Dermis microvascular lymphatic vessel endothelial cell (primary cell): Measurements from ENCODE around the gene BRPF3. TPM values are rescaled to one million over a fixed set of nuclear protein-coding genes. Genes with fewer than 3 reads are reported as not detected.

Source experiments
- DNase-seq, 2 donors: peaks; one replicate each; pipeline versions ENCODE4 v3.0.0 to v3.0.0-alpha.2; 2010; ENCODE audit warnings: low read depth in 2 of 2
- total RNA-seq: library from RNA; depleted of rRNA; stranded (reverse); fragments of >200 nt; gene quantifications from 2 replicates; pipeline ENCODE4 v1.2.1, GENCODE V29; 2014

The BRPF3 gene
- total RNA-seq, 1 donor from 2014 or later: 5.1 TPM

- no peak for DNase-seq
Measured at GRCh38 chr6:36268478-36269275, 72.1 kb downstream of the BRPF3 start.

- DNase-seq: no peak
Measured at GRCh38 chr6:36269834-36270705, 73.5 kb downstream of the BRPF3 start, which contains the start of gene PNPLA1. Gene PNPLA1 (plus strand): TSS chr6:36270060. CDS start chr6:36270460, 400 bp downstream.

- no peak for DNase-seq
Measured at GRCh38 chr6:36272234-36272633, 75.7 kb downstream of the BRPF3 start.

GRCh38 chr6:36273067-36273466, 76.5 kb downstream of the BRPF3 start:
- DNase-seq: no peak

GRCh38 chr6:36273802-36274514, 77.4 kb downstream of the BRPF3 start:
- DNase-seq: no peak

- DNase-seq: no peak
Measured at GRCh38 chr6:36276581-36277536, 80.3 kb downstream of the BRPF3 start.

- DNase-seq: no peak
Measured at GRCh38 chr6:36277946-36278470, 81.5 kb downstream of the BRPF3 start.

- no peak for DNase-seq
Measured at GRCh38 chr6:36280467-36280866, 83.9 kb downstream of the BRPF3 start.

- no peak for DNase-seq
Measured at GRCh38 chr6:36280983-36281382, 84.4 kb downstream of the BRPF3 start.

Other genes starting within 250 kb of the BRPF3 start
- not detected in 2 replicates for gene SLC26A8, start 172.1 kb upstream of the BRPF3 start, total RNA-seq
- 34.5 and 41.2 TPM in 2 replicates for gene MAPK14, start 168.9 kb upstream of the BRPF3 start, total RNA-seq
- gene MAPK13, start 66.2 kb upstream of the BRPF3 start, total RNA-seq: 3.9 and 7.0 TPM in 2 replicates
- not detected in 2 replicates for gene PNPLA1, start 73.3 kb downstream of the BRPF3 start, total RNA-seq
- gene BNIP5, start 140.1 kb downstream of the BRPF3 start, total RNA-seq: not detected in 2 replicates
- 0.13 TPM in 2 replicates for gene ETV7, start 190.9 kb downstream of the BRPF3 start, total RNA-seq
- under 0.01 and 0.13 TPM in 2 replicates for gene PXT1, start 246.1 kb downstream of the BRPF3 start, total RNA-seq
- 92.0 and 106 TPM in 2 replicates for gene KCTD20, start 246.3 kb downstream of the BRPF3 start, total RNA-seq